Neural progenitor cell (in vitro differentiated cells): ENCODE results near the gene MYO1E. TPM values are rescaled to one million over a fixed set of nuclear protein-coding genes. Genes with fewer than 3 reads are reported as not detected.

ENCODE experiments used
- DNase-seq: peaks from one replicate; pipeline ENCODE4 v3.0.0-alpha.2; 2016; ENCODE audit warnings: low spot score
- H2AFZ ChIP-seq: fragments of 200-600 bp; sonication (generic); replicated peaks from 2 replicates; pipeline ENCODE4 v1.6.1; 2016; ENCODE audit warnings: antibody characterized with exemption
- H3F3A ChIP-seq: fragments of 200-600 bp; sonication (generic); 2 replicates; pipeline ENCODE4 v1.6.1; 2016; ENCODE audit warnings: antibody characterized with exemption, low read depth
- H3K27ac ChIP-seq: fragments of 200-600 bp; sonication (generic); 2 replicates; pipeline ENCODE4 v1.5.1; 2016; ENCODE audit warnings: mild to moderate bottlenecking
- H3K27me3 ChIP-seq: fragments of 200-600 bp; sonication (generic); 2 replicates; pipeline ENCODE4 v1.6.1; 2016; ENCODE audit warnings: mild to moderate bottlenecking, moderate library complexity
- H3K36me3 ChIP-seq: fragments of 200-600 bp; sonication (generic); 2 replicates; pipeline ENCODE4 v1.5.1; 2016
- H3K4me1 ChIP-seq: fragments of 200-600 bp; sonication (generic); 2 replicates; pipeline ENCODE4 v1.6.1; 2016; ENCODE audit warnings: mixed run types
- H3K4me2 ChIP-seq: fragments of 200-600 bp; sonication (generic); 2 replicates; pipeline ENCODE4 v1.6.1; 2016
- H3K4me3 ChIP-seq: fragments of 200-600 bp; sonication (generic); 2 replicates; pipeline ENCODE4 v1.5.1; 2016
- H3K79me2 ChIP-seq: fragments of 200-600 bp; sonication (generic); 2 replicates; pipeline ENCODE4 v1.6.1; 2016; ENCODE audit warnings: low read depth
- H3K9ac ChIP-seq: fragments of 200-600 bp; sonication (generic); 2 replicates; pipeline ENCODE4 v1.6.1; 2016
- H3K9me3 ChIP-seq: fragments of 200-600 bp; sonication (generic); 2 replicates; pipeline ENCODE4 v1.5.1; 2016; ENCODE audit warnings: low read depth
- H4K20me1 ChIP-seq: fragments of 200-600 bp; sonication (generic); 2 replicates; pipeline ENCODE4 v1.6.1; 2016; ENCODE audit warnings: low read depth
- H3K27ac Mint-ChIP-seq: 3 replicates; pipeline ENCODE4 v1.8.0; 2021; ENCODE audit warnings: mixed read lengths
- H3K27me3 Mint-ChIP-seq: 2 replicates; pipeline ENCODE4 v1.8.0; 2022; ENCODE audit warnings: low read depth, mild to moderate bottlenecking, inconsistent platforms, moderate library complexity, mixed read lengths; ENCODE audit not compliant: insufficient read depth
- H3K36me3 Mint-ChIP-seq: 3 replicates; pipeline ENCODE4 v1.8.0; 2021; ENCODE audit warnings: mixed read lengths
- H3K4me1 Mint-ChIP-seq: 3 replicates; pipeline ENCODE4 v1.8.0; 2021; ENCODE audit warnings: mixed read lengths
- H3K4me3 Mint-ChIP-seq: 3 replicates; pipeline ENCODE4 v1.8.0; 2021; ENCODE audit warnings: mild to moderate bottlenecking, moderate library complexity, mixed read lengths
- H3K9me3 Mint-ChIP-seq: 3 replicates; pipeline ENCODE4 v1.8.0; 2020; ENCODE audit warnings: mixed read lengths
- EZH2 ChIP-seq: fragments of 200-600 bp; sonication (generic); IDR thresholded peaks from 2 replicates; pipeline ENCODE4 v1.6.1; 2017; ENCODE audit warnings: antibody characterized with exemption, mild to moderate bottlenecking, moderate library complexity
- EZH2phosphoT487 ChIP-seq: fragments of 200-600 bp; sonication (generic); IDR thresholded peaks from 2 replicates; pipeline ENCODE4 v1.6.1; 2017; ENCODE audit warnings: antibody characterized with exemption
- total RNA-seq: library from RNA; depleted of rRNA; stranded (reverse); fragments of >200 nt; gene quantifications from 2 replicates; pipeline ENCODE4 v1.2.3, GENCODE V29; 2015; ENCODE audit warnings: low replicate concordance
- TF ChIP-seq, protein P1 (sequence below): fragments of 200-600 bp; sonication (generic); IDR thresholded peaks from 2 replicates; pipeline ENCODE4 v1.5.1; 2017; ENCODE audit warnings: antibody characterized with exemption, mild to moderate bottlenecking

The MYO1E gene
- total RNA-seq, 1 donor from 2014 or later, result 49.7 TPM

DNA sequence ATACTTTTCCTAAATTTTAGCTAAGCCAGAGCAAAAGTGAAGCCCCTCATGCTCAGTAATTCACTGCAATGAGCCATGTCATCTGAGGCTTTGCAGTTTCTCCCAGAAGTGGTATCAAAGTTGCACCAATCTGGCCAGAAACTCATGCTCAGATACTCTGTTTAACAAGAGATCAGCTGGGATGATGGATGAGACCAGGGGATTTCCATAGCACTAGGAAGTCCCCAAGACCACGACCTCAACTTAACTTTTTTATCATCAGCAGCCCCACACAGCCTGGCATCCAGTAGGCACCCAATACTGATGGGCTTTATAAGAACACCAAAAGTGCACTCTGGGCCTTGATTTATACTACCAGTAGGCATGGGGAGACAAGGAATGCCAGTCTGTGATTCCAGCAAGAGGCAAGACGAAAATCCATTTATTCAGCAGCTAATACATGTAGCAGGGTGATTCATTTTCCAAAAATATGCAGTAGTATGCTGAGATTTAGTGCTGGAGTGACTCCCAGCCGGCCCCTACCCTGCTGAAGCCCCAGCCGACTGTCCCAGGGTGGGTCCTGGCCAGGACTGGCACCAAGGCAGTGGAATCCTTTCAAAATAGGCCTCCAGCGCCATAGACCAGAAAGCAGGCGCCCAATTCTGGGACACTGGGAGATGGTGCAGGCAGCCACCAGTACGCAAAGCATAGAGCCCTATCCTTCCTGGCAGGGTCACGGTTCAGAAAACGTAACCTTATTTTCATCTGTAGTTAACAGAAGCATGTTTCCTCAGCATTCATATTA lies 166.6 kb downstream of the MYO1E start:
- DNase-seq, result no peak
- Histone ChIP-seq H3K27ac (no peak overlapping the region), H3K27me3 (no peaks in the 10 kb centered on the region), H3K9me3 (no peaks in the 10 kb centered on the region), H3K79me2 (no peaks in the 10 kb centered on the region), H3K9ac (no peak overlapping the region), H3K4me3 (no peak overlapping the region), H3F3A (no peaks in the 10 kb centered on the region), H4K20me1 (no peaks in the 10 kb centered on the region), H2AFZ (no peak overlapping the region), H3K4me2 (no peak overlapping the region), H3K36me3 (no peaks in the 10 kb centered on the region), H3K4me1 (no peaks in the 10 kb centered on the region)
- H3K27ac Mint-ChIP-seq, result no peak overlapping the region
- H3K4me3 Mint-ChIP-seq, result no peak overlapping the region
- TF ChIP-seq EZH2phosphoT487, result no peak
- TF ChIP-seq, protein P1, sequence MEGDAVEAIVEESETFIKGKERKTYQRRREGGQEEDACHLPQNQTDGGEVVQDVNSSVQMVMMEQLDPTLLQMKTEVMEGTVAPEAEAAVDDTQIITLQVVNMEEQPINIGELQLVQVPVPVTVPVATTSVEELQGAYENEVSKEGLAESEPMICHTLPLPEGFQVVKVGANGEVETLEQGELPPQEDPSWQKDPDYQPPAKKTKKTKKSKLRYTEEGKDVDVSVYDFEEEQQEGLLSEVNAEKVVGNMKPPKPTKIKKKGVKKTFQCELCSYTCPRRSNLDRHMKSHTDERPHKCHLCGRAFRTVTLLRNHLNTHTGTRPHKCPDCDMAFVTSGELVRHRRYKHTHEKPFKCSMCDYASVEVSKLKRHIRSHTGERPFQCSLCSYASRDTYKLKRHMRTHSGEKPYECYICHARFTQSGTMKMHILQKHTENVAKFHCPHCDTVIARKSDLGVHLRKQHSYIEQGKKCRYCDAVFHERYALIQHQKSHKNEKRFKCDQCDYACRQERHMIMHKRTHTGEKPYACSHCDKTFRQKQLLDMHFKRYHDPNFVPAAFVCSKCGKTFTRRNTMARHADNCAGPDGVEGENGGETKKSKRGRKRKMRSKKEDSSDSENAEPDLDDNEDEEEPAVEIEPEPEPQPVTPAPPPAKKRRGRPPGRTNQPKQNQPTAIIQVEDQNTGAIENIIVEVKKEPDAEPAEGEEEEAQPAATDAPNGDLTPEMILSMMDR, result no peak
- no peak for TF ChIP-seq EZH2
- H3K9me3 Mint-ChIP-seq, result no peaks in the 10 kb centered on the region
- no peaks in the 10 kb centered on the region for H3K4me1 Mint-ChIP-seq
- H3K27me3 Mint-ChIP-seq, result no peaks in the 10 kb centered on the region
- peaks cover 31% of the 10 kb centered on the region for H3K36me3 Mint-ChIP-seq

DNA sequence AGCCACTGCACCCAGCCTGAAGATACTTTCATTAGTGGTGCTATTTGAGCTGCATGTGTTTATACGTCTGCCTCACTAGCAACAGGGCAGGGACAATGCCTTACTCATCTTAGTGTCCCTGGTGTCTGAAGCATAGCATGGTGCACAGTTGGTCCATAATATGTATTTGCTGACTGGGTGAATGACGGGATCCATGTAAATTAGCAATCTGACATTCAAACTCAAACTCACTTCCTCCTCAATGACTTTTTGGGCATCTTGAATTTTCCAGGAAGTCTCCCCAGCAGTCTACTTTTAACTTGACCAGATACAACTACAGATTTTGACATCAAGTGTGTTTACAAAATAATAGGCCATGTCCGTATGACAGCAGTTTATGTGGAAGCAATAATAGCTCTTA lies 169.0 kb downstream of the MYO1E start:
- Mint-ChIP-seq H3K27me3 (peaks cover 2% of the 10 kb centered on the region), H3K36me3 (peaks cover 28% of the 10 kb centered on the region), H3K27ac (no peak overlapping the region), H3K9me3 (no peaks in the 10 kb centered on the region), H3K4me3 (no peak overlapping the region), H3K4me1 (peaks cover 9% of the 10 kb centered on the region)
- no peak for DNase-seq
- no peaks in the 10 kb centered on the region for H4K20me1 ChIP-seq
- H3K4me2 ChIP-seq, result no peak overlapping the region
- no peaks in the 10 kb centered on the region for H3K36me3 ChIP-seq
- no peaks in the 10 kb centered on the region for H3K4me1 ChIP-seq
- H3K27ac ChIP-seq, result no peak overlapping the region
- no peak overlapping the region for H3K9ac ChIP-seq
- no peak overlapping the region for H3K4me3 ChIP-seq
- TF ChIP-seq, protein P1, result no peak
- TF ChIP-seq EZH2 (no peak), EZH2phosphoT487 (no peak)
- H3K9me3 ChIP-seq, result no peaks in the 10 kb centered on the region
- no peaks in the 10 kb centered on the region for H3F3A ChIP-seq
- H3K27me3 ChIP-seq, result no peaks in the 10 kb centered on the region
- H3K79me2 ChIP-seq, result no peaks in the 10 kb centered on the region
- H2AFZ ChIP-seq, result no peak overlapping the region

DNA sequence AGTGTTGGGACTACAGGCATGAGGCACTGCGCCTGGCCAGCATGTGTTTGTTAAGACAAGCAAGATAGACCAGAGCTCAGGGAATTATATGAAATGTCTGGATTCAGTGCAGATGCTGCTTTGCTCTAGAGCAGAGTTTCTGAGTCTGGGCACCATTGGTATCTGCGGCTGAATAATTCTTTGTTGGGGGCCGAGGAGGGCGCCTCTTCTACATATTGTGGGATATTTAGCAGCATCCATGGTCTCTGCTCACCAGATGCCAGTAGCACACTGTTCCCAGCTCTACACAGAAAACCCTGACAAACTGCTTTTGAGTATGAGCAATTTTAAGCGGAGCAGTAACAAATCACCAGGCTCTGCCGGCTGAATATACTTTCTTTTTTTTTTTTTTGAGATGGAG lies 169.7 kb downstream of the MYO1E start:
- no peak for TF ChIP-seq EZH2
- no peak for TF ChIP-seq EZH2phosphoT487
- TF ChIP-seq, protein P1, result no peak
- Histone ChIP-seq H3F3A (no peaks in the 10 kb centered on the region), H3K4me1 (no peaks in the 10 kb centered on the region), H2AFZ (no peak overlapping the region), H3K36me3 (no peaks in the 10 kb centered on the region), H3K4me2 (no peak overlapping the region), H3K9me3 (no peaks in the 10 kb centered on the region), H3K4me3 (no peak overlapping the region), H3K27me3 (no peaks in the 10 kb centered on the region), H3K79me2 (no peaks in the 10 kb centered on the region), H4K20me1 (no peaks in the 10 kb centered on the region), H3K27ac (no peak overlapping the region), H3K9ac (no peak overlapping the region)
- peaks cover 23% of the 10 kb centered on the region for H3K36me3 Mint-ChIP-seq
- no peak overlapping the region for H3K27ac Mint-ChIP-seq
- peaks cover 4% of the 10 kb centered on the region for H3K27me3 Mint-ChIP-seq
- DNase-seq, result no peak
- H3K4me1 Mint-ChIP-seq, result peaks cover 9% of the 10 kb centered on the region
- no peak overlapping the region for H3K4me3 Mint-ChIP-seq
- no peaks in the 10 kb centered on the region for H3K9me3 Mint-ChIP-seq
